H1 (cell line): ENCODE measurements around the gene RAB10. TPM values are rescaled to one million over a fixed set of nuclear protein-coding genes. Genes with fewer than 3 reads are reported as not detected.

Experiments
- CTCF ChIA-PET: fragments of 300-600 bp; sonication (Branson Sonifier 250); formaldehyde crosslinking; loops from one replicate; lab custom pipeline; 2021; ENCODE audit not compliant: partially characterized antibody; lab: Charles Lee
- POLR2A ChIA-PET: fragments of 300-600 bp; sonication (Branson Sonifier 250); formaldehyde crosslinking; loops from one replicate; lab custom pipeline; 2021; ENCODE audit warnings: inconsistent platforms; ENCODE audit not compliant: partially characterized antibody; lab: Charles Lee
- DNase-seq, 2 experiments: peaks; one replicate each; pipeline versions ENCODE4 v3.0.0 to v3.0.0-alpha.2; 2010 to 2022; ENCODE audit warnings: low spot score in 2 of 2, low read depth in 1 of 2, mixed read lengths in 1 of 2
- FAIRE-seq: peaks from 2 replicates; lab custom pipeline; 2011; peaks lifted over from hg19 to GRCh38; lab: Jason Lieb, UNC
- H2AFZ ChIP-seq: 2 replicates; pipeline ENCODE4 v1.8.1; 2012; ENCODE audit warnings: low read length, inconsistent platforms
- H2AK5ac ChIP-seq: 2 replicates; pipeline ENCODE4 v1.6.1; 2013; ENCODE audit warnings: low read depth, low read length
- H2BK120ac ChIP-seq: replicated peaks from 2 replicates; pipeline ENCODE3; 2013; ENCODE audit warnings: low read depth, low read length, inconsistent platforms
- H2BK12ac ChIP-seq: 2 replicates; pipeline ENCODE4 v1.6.1; 2013; ENCODE audit warnings: low read depth, low read length
- H2BK15ac ChIP-seq: 2 replicates; pipeline ENCODE4 v1.6.1; 2013; ENCODE audit warnings: low read length
- H2BK20ac ChIP-seq: 2 replicates; pipeline ENCODE4 v1.6.1; 2013; ENCODE audit warnings: low read length
- H2BK5ac ChIP-seq: 2 replicates; pipeline ENCODE4 v1.6.1; 2013; ENCODE audit warnings: low read depth, low read length
- H3K14ac ChIP-seq: 2 replicates; pipeline ENCODE4 v1.6.1; 2013; ENCODE audit warnings: inconsistent platforms; ENCODE audit not compliant: insufficient read length
- H3K18ac ChIP-seq: 2 replicates; pipeline ENCODE4 v1.6.1; 2013; ENCODE audit warnings: low read length; ENCODE audit errors: extremely low read depth
- H3K23ac ChIP-seq: 2 replicates; pipeline ENCODE4 v1.6.1; 2013; ENCODE audit warnings: inconsistent platforms; ENCODE audit not compliant: insufficient read length
- H3K23me2 ChIP-seq: 2 replicates; pipeline ENCODE4 v1.6.1; 2013; ENCODE audit warnings: low read depth, low read length
- H3K27ac ChIP-seq: 2 replicates; pipeline ENCODE4 v1.6.1; 2011; ENCODE audit warnings: low read depth, low read length, inconsistent platforms
- H3K27me3 ChIP-seq, 4 experiments: replicated peaks in 1 of 4; 1 replicate in 1 of 4; 2 replicates in 3 of 4; pipeline versions ENCODE4 v1.6.1 to v1.8.1; 2011 to 2013; ENCODE audit warnings: low read length in 3 of 4, mild to moderate bottlenecking in 3 of 4, inconsistent platforms in 2 of 4, mixed read lengths in 2 of 4, moderate library complexity in 1 of 4; ENCODE audit not compliant: control insufficient read depth in 3 of 4, insufficient read depth in 3 of 4; ENCODE audit errors: extremely low read depth in 1 of 4
- H3K36me3 ChIP-seq, 4 experiments: 2 replicates each; pipeline versions ENCODE4 v1.6.1 to v1.8.1; 2011 to 2013; ENCODE audit warnings: mild to moderate bottlenecking in 4 of 4, low read length in 3 of 4, moderate library complexity in 2 of 4, control low read depth in 1 of 4, inconsistent platforms in 1 of 4; ENCODE audit not compliant: insufficient read depth in 4 of 4, control insufficient read depth in 2 of 4
- H3K4ac ChIP-seq: replicated peaks from 2 replicates; pipeline ENCODE3; 2013; ENCODE audit warnings: low read length, low read depth, mixed read lengths, inconsistent platforms; ENCODE audit not compliant: insufficient read length
- H3K4me1 ChIP-seq, 4 experiments: replicated peaks in 1 of 4; 1 replicate in 1 of 4; 2 replicates in 3 of 4; pipeline versions ENCODE4 v1.6.1 to v1.8.1; 2011 to 2013; ENCODE audit warnings: low read length in 3 of 4, inconsistent platforms in 2 of 4, mixed read lengths in 1 of 4; ENCODE audit not compliant: insufficient read depth in 4 of 4, control insufficient read depth in 3 of 4
- H3K4me2 ChIP-seq, 2 experiments: 2 replicates each; pipeline versions ENCODE4 v1.6.1 to v1.8.1; 2011 to 2013; ENCODE audit warnings: low read depth in 2 of 2, low read length in 2 of 2, control low read depth in 1 of 2, inconsistent platforms in 1 of 2, mild to moderate bottlenecking in 1 of 2; ENCODE audit not compliant: insufficient read depth in 1 of 2
- H3K4me3 ChIP-seq, 4 experiments: fragments of 200-600, 300-600 bp in 1 of 4; sonication (generic), shearing (Covaris generic), sonication (Bioruptor Twin) in 1 of 4; 2 replicates each; pipeline versions ENCODE4 v1.5.1 to v1.8.1; 2011 to 2016; ENCODE audit warnings: low read length in 4 of 4, low read depth in 3 of 4, control low read depth in 2 of 4, inconsistent platforms in 2 of 4, mild to moderate bottlenecking in 2 of 4, mixed read lengths in 1 of 4, moderate library complexity in 1 of 4; ENCODE audit not compliant: insufficient read depth in 2 of 4; ENCODE audit errors: extremely low read depth in 1 of 4
- H3K56ac ChIP-seq: replicated peaks from 2 replicates; pipeline ENCODE3; 2013; ENCODE audit warnings: low read depth, mild to moderate bottlenecking, mixed read lengths, low read length, inconsistent platforms; ENCODE audit not compliant: insufficient read length
- H3K79me1 ChIP-seq: 2 replicates; pipeline ENCODE4 v1.6.1; 2013; ENCODE audit warnings: low read depth, low read length, control low read depth
- H3K79me2 ChIP-seq, 2 experiments: 2 replicates each; pipeline versions ENCODE4 v1.6.1 to v1.8.1; 2012 to 2013; ENCODE audit warnings: low read length in 2 of 2, mild to moderate bottlenecking in 2 of 2, inconsistent platforms in 1 of 2; ENCODE audit not compliant: insufficient read depth in 2 of 2, control insufficient read depth in 1 of 2
- H3K9ac ChIP-seq, 4 experiments: replicated peaks in 1 of 4; 1 replicate in 1 of 4; 2 replicates in 3 of 4; pipeline versions ENCODE4 v1.6.1 to v1.8.1; 2011 to 2013; ENCODE audit warnings: low read depth in 3 of 4, low read length in 3 of 4, control low read depth in 2 of 4, mild to moderate bottlenecking in 2 of 4, moderate library complexity in 2 of 4, inconsistent platforms in 1 of 4; ENCODE audit errors: extremely low read depth in 1 of 4
- H3K9me3 ChIP-seq, 2 experiments: 2 replicates each; pipeline versions ENCODE4 v1.6.1 to v1.8.1; 2012 to 2013; ENCODE audit warnings: mild to moderate bottlenecking in 2 of 2, moderate library complexity in 2 of 2, control low read depth in 1 of 2, inconsistent platforms in 1 of 2, low read depth in 1 of 2, low read length in 1 of 2, mixed read lengths in 1 of 2; ENCODE audit not compliant: insufficient read depth in 2 of 2
- H4K20me1 ChIP-seq, 2 experiments: replicated peaks in 1 of 2; 2 replicates each; pipeline versions ENCODE3 to v1.8.1; 2011 to 2013; ENCODE audit warnings: inconsistent platforms in 2 of 2, low read length in 2 of 2, mild to moderate bottlenecking in 1 of 2; ENCODE audit not compliant: insufficient read depth in 2 of 2, control insufficient read depth in 1 of 2
- H4K5ac ChIP-seq: 2 replicates; pipeline ENCODE4 v1.6.1; 2013; ENCODE audit warnings: low read length, low read depth, mixed read lengths, inconsistent platforms; ENCODE audit not compliant: insufficient read length
- H4K8ac ChIP-seq: 2 replicates; pipeline ENCODE4 v1.8.0; 2013; ENCODE audit warnings: mild to moderate bottlenecking, moderate library complexity, low read length, inconsistent platforms; ENCODE audit not compliant: insufficient read depth; ENCODE audit errors: extremely low read depth
- H4K91ac ChIP-seq: replicated peaks from 2 replicates; pipeline ENCODE3; 2013; ENCODE audit warnings: low read length, mixed read lengths, inconsistent platforms; ENCODE audit not compliant: insufficient read length
- CBX5 ChIP-seq: fragments of 300-800, 300-1000 bp; sonication (generic); IDR thresholded peaks from 2 replicates; pipeline ENCODE4 v1.7.1; 2016; ENCODE audit warnings: antibody characterized with exemption, low read length, low read depth
- CBX8 ChIP-seq: fragments of 300-800, 300-1000 bp; sonication (generic); IDR thresholded peaks from 2 replicates; pipeline ENCODE4 v1.7.1; 2016; ENCODE audit warnings: low read depth, low read length, borderline replicate concordance
- CTBP2 ChIP-seq: IDR thresholded peaks from 2 replicates; pipeline ENCODE4 v1.7.0; 2011; ENCODE audit warnings: borderline replicate concordance, mild to moderate bottlenecking, moderate library complexity, mixed read lengths, low read length; ENCODE audit not compliant: insufficient read depth, insufficient read length
- EZH2 ChIP-seq: fragments of 200-600 bp; sonication (generic); IDR thresholded peaks from 2 replicates; pipeline ENCODE4 v1.7.1; 2012; ENCODE audit warnings: low read depth, mild to moderate bottlenecking, moderate library complexity, low read length, inconsistent platforms; ENCODE audit not compliant: severe bottlenecking
- GTF2F1 ChIP-seq: IDR thresholded peaks from 2 replicates; pipeline ENCODE4 v1.6.1; 2012; ENCODE audit warnings: low read depth, low read length, improper control_type of control experiment, borderline replicate concordance
- RAD21 ChIP-seq, 2 experiments: IDR thresholded peaks in 1 of 2; conservative IDR thresholded peaks in 1 of 2; 2 replicates each; pipeline ENCODE4 v1.6.1; 2011; ENCODE audit warnings: low read depth in 2 of 2, low read length in 2 of 2, improper control_type of control experiment in 1 of 2, inconsistent platforms in 1 of 2, mild to moderate bottlenecking in 1 of 2, moderate library complexity in 1 of 2
- RNF2 ChIP-seq: fragments of 200-900, 300-1000 bp; sonication (generic); IDR thresholded peaks from 2 replicates; pipeline ENCODE4 v1.7.1; 2016; ENCODE audit warnings: borderline replicate concordance, low read depth, mild to moderate bottlenecking, antibody characterized with exemption, low read length; ENCODE audit not compliant: poor library complexity, severe bottlenecking; ENCODE audit errors: missing control alignments
- SIN3A ChIP-seq, 2 experiments: IDR thresholded peaks in 1 of 2; conservative IDR thresholded peaks in 1 of 2; 2 replicates each; pipeline ENCODE4 v1.6.1; 2011 to 2012; ENCODE audit warnings: low read length in 2 of 2, improper control_type of control experiment in 1 of 2, low read depth in 1 of 2, mild to moderate bottlenecking in 1 of 2
- TBP ChIP-seq: IDR thresholded peaks from 2 replicates; pipeline ENCODE4 v1.6.1; 2011; ENCODE audit warnings: low read depth, low read length, improper control_type of control experiment
- WGBS, 2 experiments: shearing (Covaris generic) in 1 of 2; methylation state at CpG; one replicate each; pipeline versions ENCODE4 v1.1.6 to v1.1.7; 2013 to 2015; ENCODE audit warnings: low lambda C conversion rate in 2 of 2, mixed read lengths in 2 of 2, inconsistent platforms in 1 of 2, low coverage in 1 of 2, missing lambda C conversion rate in 1 of 2; ENCODE audit not compliant: insufficient replicate concordance in 2 of 2, insufficient coverage in 1 of 2, insufficient read length in 1 of 2; ENCODE audit errors: extremely low coverage in 1 of 2, missing lambda C conversion rate in 1 of 2; 5-methylcytosine and 5-hydroxymethylcytosine counted together
- polyA plus RNA-seq, 7 experiments: library from polyadenylated mRNA; depleted of rRNA in 3 of 7; stranded (reverse) in 5 of 7; unstranded in 2 of 7; fragments of >200 nt in 5 of 7; fragments of 200-250 nt in 2 of 7; gene quantifications; 1 replicate in 5 of 7; 2 replicates in 1 of 7; 4 replicates in 1 of 7; pipeline versions ENCODE4 v1.2.1 to v1.2.3, GENCODE V29; 2011 to 2013; ENCODE audit warnings: missing spikeins in 2 of 7, mixed read lengths in 2 of 7
- total RNA-seq: library from RNA; stranded (reverse); fragmentation: NEBNext Ultra II Directional; extraction: Animal tissue kit (Norgen Biotek cat#: 25700); gene quantifications from 2 replicates; pipeline ENCODE4 v1.2.1, GENCODE V29; 2021

Gene RAB10
- total and polyA plus RNA-seq, 2 of the 8 experiments (the other 6 are each of a cell fraction or from before 2014, with no cell fraction given) = 42.6 to 136 TPM

DNA sequence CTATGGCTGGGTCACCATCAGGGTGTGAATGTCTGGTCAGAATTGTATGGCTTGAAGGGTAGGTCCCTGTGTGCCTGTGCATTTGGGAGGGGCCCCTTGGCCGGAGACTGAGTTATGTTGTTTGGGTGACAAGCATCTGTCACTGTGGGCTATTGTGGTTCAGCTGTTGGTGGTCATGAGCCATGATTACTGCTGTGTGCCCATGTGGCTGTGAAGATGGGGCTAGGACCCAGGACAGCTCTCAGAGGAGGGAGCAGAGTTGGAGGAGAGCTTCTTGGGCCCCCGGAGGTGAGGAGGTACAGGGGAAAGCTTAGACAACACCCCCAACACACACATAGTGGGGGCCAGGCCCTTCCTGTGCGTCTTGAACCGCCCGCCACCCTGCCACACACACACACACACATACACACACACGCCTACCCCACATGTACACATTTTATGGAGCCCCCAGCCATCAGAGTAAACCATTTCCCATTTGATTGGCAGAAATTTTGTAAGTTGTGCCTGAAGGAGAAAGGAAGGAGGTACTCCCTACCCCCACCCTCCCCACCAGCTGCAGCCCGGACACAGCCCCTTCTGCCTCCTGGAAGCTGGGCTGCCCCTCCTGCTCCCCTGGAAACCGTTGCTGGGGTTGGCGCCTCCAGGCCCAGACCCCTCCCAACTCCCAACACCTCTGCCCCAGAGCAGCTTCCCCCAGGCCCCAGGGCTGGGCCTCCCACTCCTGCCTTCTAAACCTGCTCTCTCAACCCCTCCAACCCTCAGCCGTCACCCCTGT is 141.0 kb downstream of the RAB10 start:
- H4K91ac ChIP-seq = no peak overlapping the region
- no peaks in the 10 kb centered on the region for H3K9me3 ChIP-seq
- no peak overlapping the region for H3K9ac ChIP-seq
- H3K56ac ChIP-seq = no peak overlapping the region
- H3K14ac ChIP-seq = no peak overlapping the region
- peaks cover 0 to 9% (median 2%) of the 10 kb centered on the region in 4 experiments; a peak in 3 of 8 replicates for H3K36me3 ChIP-seq
- peaks cover 19% of the 10 kb centered on the region for H3K23me2 ChIP-seq
- no peak overlapping the region for H4K5ac ChIP-seq
- TF ChIP-seq CTBP2 = no peak
- TF ChIP-seq CBX5 = no peak
- no peak for TF ChIP-seq RNF2
- no peak for TF ChIP-seq RAD21 (IDR thresholded peaks at IDR 0.05 in 1 of 2, conservative IDR thresholded peaks at IDR 0.05 in 1 of 2; ENCODE audit: low read depth in 2 of 2, low read length in 2 of 2)
- TF ChIP-seq EZH2 = no peak
- no peak for TF ChIP-seq CBX8
- TF ChIP-seq GTF2F1 = no peak
- no peak for TF ChIP-seq TBP
- TF ChIP-seq SIN3A (conservative IDR thresholded peaks at IDR 0.05 in 1 of 2, IDR thresholded peaks at IDR 0.05 in 1 of 2; ENCODE audit: low read depth in 1 of 2, low read length in 2 of 2) = 0 out of 4 replicates have a peak, but pooled peaks of 1 of the 2 experiments have one; percentile 3
- whole genome bisulfite sequencing, 2 experiments = 64% methylated on average over 10 of the region's 10 CpGs; no CpG with 5 or more reads in 1 of the 2 experiments
- no peak overlapping the region for H2BK5ac ChIP-seq
- H3K4me2 ChIP-seq = peak overlapping the region; percentile 72 to 81
- DNase-seq = no peak
- H3K4ac ChIP-seq = no peak overlapping the region
- H3K18ac ChIP-seq = no peak overlapping the region
- ChIA-PET POLR2A (interaction anchor here (1.2 to 7.3 kb wide), 2 partner anchors 8 to 12 kb away, joined by 3 to 65 read pairs; no protein-coding TSS in a partner anchor), CTCF (interaction anchor here (0.9 to 3.2 kb wide), 8 partner anchors 10 to 322 kb away, joined by 3 to 23 read pairs (median 3); no protein-coding TSS in a partner anchor)
- H4K20me1 ChIP-seq = peaks cover 2 to 20% of the 10 kb centered on the region in 2 experiments
- peaks cover 8% of the 10 kb centered on the region for H3K79me1 ChIP-seq
- H2BK120ac ChIP-seq = no peak overlapping the region
- no peak overlapping the region for H3K23ac ChIP-seq
- H3K27me3 ChIP-seq = peaks cover 0 to 2% (median 0%) of the 10 kb centered on the region in 4 experiments; a peak in 3 of 7 replicates
- no peak overlapping the region; the same call in 1 of the 2 replicates for H4K8ac ChIP-seq
- 0 out of 2 replicates have a peak overlapping the region, but pooled peaks have one; percentile 86 for H2AK5ac ChIP-seq
- no peak overlapping the region for H2BK20ac ChIP-seq
- peaks cover 0 to 11% of the 10 kb centered on the region in 2 experiments; a peak in 1 of 4 replicates for H3K79me2 ChIP-seq
- no peak overlapping the region for H2BK12ac ChIP-seq
- no peak overlapping the region for H3K27ac ChIP-seq
- H2BK15ac ChIP-seq = no peak overlapping the region
- H3K4me3 ChIP-seq = peak overlapping the region; percentile 69 to 97 (median 70); a peak in 7 of 8 replicates
- no peak for FAIRE-seq
- no peak overlapping the region for H2AFZ ChIP-seq
- H3K4me1 ChIP-seq = peaks cover 4 to 25% (median 12%) of the 10 kb centered on the region in 4 experiments
